ENCODE results near the gene UBE2H.

The UBE2H gene

DNA sequence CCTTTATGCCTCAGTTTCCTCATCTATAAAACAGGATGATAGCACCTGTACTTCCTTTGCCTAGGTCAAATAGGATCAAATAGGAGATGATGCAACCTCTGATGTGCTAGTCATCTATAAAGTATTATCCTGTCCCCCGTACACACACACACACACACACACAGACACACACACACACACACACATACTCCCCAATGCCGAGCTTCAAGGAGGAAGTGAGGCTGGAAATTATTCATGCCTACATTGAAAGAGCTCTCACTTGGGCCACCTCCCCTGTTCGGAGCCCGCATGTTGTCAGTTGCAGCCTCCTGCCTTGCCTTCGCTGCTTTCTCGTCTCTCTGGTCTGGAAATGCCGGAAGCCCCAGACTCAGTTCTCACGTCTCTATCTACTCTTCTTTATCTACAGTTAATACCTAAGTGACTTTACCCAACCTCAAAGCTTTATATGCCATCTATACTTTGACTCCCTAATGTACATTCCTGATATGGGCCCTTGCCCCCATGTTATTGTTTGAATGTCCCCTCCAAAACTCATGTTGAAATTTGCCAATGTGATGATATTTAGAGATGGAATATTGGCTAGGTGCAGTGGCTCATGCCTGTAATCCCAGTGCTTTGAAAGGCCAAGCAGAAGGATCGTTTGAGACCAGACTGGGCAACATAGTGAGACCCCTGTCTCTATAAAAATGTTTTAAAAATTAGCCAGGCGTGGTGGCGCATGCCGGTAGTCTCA, 6.9 kb upstream of the UBE2H start:
- Histone ChIP-seq H3K4me2 (ENCODE audit: low read length) (no peak overlapping the region), H3K27me3 (ENCODE audit: low read depth, low read length) (no peaks in the 10 kb centered on the region), H4K20me1 (ENCODE audit: insufficient read depth, low read length) (no peaks in the 10 kb centered on the region), H2AFZ (ENCODE audit: low read depth, low read length) (no peak overlapping the region; the same call in 1 of the 2 replicates), H3K9ac (ENCODE audit: low read length) (no peak overlapping the region), H3K4me1 (ENCODE audit: low read length) (no peaks in the 10 kb centered on the region), H3K36me3 (replicated peaks; ENCODE audit: low read depth, low read length) (no peaks in the 10 kb centered on the region), H3K27ac (ENCODE audit: low read length) (no peak overlapping the region), H3K9me3 (ENCODE audit: insufficient read depth, low read length) (no peaks in the 10 kb centered on the region), H3K79me2 (ENCODE audit: low read length) (no peaks in the 10 kb centered on the region), H3K4me3 (ENCODE audit: low read length) (no peak overlapping the region)
- TF ChIP-seq, protein P1, sequence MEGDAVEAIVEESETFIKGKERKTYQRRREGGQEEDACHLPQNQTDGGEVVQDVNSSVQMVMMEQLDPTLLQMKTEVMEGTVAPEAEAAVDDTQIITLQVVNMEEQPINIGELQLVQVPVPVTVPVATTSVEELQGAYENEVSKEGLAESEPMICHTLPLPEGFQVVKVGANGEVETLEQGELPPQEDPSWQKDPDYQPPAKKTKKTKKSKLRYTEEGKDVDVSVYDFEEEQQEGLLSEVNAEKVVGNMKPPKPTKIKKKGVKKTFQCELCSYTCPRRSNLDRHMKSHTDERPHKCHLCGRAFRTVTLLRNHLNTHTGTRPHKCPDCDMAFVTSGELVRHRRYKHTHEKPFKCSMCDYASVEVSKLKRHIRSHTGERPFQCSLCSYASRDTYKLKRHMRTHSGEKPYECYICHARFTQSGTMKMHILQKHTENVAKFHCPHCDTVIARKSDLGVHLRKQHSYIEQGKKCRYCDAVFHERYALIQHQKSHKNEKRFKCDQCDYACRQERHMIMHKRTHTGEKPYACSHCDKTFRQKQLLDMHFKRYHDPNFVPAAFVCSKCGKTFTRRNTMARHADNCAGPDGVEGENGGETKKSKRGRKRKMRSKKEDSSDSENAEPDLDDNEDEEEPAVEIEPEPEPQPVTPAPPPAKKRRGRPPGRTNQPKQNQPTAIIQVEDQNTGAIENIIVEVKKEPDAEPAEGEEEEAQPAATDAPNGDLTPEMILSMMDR (IDR thresholded peaks at IDR 0.05; ENCODE audit: low read depth, low read length), result no peak
- no peak for TF ChIP-seq EZH2phosphoT487 (IDR thresholded peaks at IDR 0.05; ENCODE audit: low read depth)

DNA sequence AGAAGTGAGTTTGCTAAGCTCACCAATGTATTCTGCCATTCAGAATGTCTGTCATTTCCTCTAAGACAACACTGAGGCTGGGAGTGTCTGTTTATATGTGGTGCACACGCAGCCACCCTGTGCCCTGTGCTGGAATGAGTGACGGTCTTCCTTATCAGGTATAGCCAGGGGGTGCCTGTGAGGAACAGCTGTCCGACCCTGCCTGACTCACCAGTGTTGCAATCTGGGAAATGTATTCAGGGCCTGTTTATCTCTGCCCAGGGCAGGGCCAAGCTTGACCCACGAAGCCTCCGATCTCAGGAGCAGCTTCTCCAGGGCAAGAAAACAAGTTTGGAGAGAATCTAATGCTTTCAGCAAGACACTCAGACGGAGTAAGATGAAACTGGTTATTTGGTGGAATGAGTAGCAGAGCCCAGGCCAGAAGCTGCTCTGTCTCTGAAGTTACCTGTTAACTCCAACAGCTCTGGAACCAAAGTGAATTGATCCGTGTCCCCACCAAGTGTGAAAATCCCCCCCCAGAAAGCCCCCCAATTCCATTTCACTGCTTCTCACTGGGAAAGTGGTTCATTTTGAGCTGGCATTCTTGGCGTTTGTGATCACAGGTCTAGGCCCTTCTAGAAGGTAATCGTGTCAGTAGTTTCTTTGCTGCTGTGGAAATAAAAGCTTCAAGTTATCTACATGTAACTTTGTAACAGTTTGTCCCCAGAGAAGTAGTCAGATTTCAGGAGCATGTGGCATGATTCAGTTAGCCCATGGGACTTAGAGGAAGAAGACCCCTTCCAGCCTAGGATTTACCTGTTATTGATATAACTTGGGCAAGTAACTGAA, 6.1 kb upstream of the UBE2H start:
- Histone ChIP-seq H3K4me1 (ENCODE audit: low read length) (no peaks in the 10 kb centered on the region), H3K27ac (ENCODE audit: low read length) (no peak overlapping the region), H3K4me3 (ENCODE audit: low read length) (no peak overlapping the region), H3K4me2 (ENCODE audit: low read length) (no peak overlapping the region), H3K36me3 (replicated peaks; ENCODE audit: low read depth, low read length) (no peaks in the 10 kb centered on the region), H3K9me3 (ENCODE audit: insufficient read depth, low read length) (no peaks in the 10 kb centered on the region), H4K20me1 (ENCODE audit: insufficient read depth, low read length) (no peaks in the 10 kb centered on the region), H3K79me2 (ENCODE audit: low read length) (no peaks in the 10 kb centered on the region), H3K9ac (ENCODE audit: low read length) (no peak overlapping the region), H2AFZ (ENCODE audit: low read depth, low read length) (no peak overlapping the region), H3K27me3 (ENCODE audit: low read depth, low read length) (no peaks in the 10 kb centered on the region)
- TF ChIP-seq, protein P1 (IDR thresholded peaks at IDR 0.05; ENCODE audit: low read depth, low read length), result no peak
- TF ChIP-seq EZH2phosphoT487 (IDR thresholded peaks at IDR 0.05; ENCODE audit: low read depth), result no peak

DNA sequence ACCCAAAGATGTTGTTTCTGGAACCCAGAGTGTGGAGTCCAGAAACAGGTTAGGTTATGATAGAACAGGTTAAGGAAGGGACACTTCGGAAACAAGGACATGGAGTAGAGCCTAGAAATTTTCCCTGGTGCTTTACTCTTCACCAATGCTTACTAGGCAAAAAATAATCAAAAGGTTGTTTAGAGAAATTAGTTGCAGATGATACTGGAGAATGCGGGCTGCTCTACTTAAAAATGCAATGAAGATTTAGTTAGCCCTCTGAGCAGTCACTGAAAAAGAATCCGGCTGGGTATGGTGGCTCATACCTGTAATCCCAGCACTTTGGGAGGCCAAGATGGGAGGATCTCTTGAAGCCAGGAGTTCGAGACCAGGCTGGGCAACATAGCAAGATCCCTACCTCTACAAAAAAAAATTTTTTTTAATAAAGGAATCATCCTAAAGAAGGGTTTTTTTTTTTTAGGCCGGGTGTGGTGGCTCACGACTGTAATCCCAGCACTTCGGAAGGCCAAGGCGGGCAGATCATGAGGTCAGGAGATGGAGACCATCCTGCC, 3.3 kb upstream of the UBE2H start:
- Histone ChIP-seq H4K20me1 (ENCODE audit: insufficient read depth, low read length) (no peaks in the 10 kb centered on the region), H3K9ac (ENCODE audit: low read length) (no peak overlapping the region), H3K27me3 (ENCODE audit: low read depth, low read length) (no peaks in the 10 kb centered on the region), H3K36me3 (replicated peaks; ENCODE audit: low read depth, low read length) (no peaks in the 10 kb centered on the region), H2AFZ (ENCODE audit: low read depth, low read length) (no peak overlapping the region), H3K79me2 (ENCODE audit: low read length) (peaks cover 16% of the 10 kb centered on the region), H3K4me1 (ENCODE audit: low read length) (peaks cover 8% of the 10 kb centered on the region), H3K4me2 (ENCODE audit: low read length) (no peak overlapping the region), H3K27ac (ENCODE audit: low read length) (no peak overlapping the region), H3K9me3 (ENCODE audit: insufficient read depth, low read length) (no peaks in the 10 kb centered on the region), H3K4me3 (ENCODE audit: low read length) (no peak overlapping the region)
- no peak for TF ChIP-seq EZH2phosphoT487 (IDR thresholded peaks at IDR 0.05; ENCODE audit: low read depth)
- TF ChIP-seq, protein P1 (IDR thresholded peaks at IDR 0.05; ENCODE audit: low read depth, low read length), result no peak

DNA sequence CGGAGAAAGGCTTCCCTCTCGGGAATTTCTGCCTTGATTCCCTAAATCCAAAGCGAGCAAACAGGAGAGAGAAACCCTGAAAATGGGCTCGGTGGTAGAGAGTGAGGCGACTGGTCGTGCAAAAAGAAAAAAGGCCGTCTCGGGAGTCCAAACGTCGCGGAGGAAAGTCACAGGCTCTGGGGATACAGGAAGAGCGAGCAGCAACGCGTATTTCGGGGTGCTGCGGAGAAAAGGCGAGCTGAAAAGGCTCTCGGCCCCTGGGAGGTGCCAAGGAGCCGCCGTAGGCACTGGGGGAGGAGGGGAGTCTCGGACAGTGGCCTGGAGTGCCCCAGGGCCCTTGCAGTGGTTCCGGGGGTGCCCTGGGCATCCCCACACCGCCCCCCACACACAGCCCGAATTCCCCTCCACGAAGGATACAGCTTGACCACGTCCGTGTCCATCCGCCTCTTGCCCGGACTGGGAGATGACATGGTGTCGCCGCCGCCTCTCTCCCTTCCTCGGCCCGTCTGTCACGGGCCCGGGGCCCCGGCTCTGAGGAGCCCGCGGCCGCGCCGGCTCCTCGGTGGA, 591 bp downstream of the UBE2H start:
- no peaks in the 10 kb centered on the region for H3K9me3 ChIP-seq (ENCODE audit: insufficient read depth, low read length)
- H2AFZ ChIP-seq (ENCODE audit: low read depth, low read length), result no peak overlapping the region
- H3K27me3 ChIP-seq (ENCODE audit: low read depth, low read length), result no peaks in the 10 kb centered on the region
- H3K27ac ChIP-seq (ENCODE audit: low read length), result peak overlapping the region; percentile 70
- H3K4me1 ChIP-seq (ENCODE audit: low read length), result peaks cover 36% of the 10 kb centered on the region
- TF ChIP-seq, protein P1 (IDR thresholded peaks at IDR 0.05; ENCODE audit: low read depth, low read length), result peak; percentile 26
- no peak for TF ChIP-seq EZH2phosphoT487 (IDR thresholded peaks at IDR 0.05; ENCODE audit: low read depth)
- H4K20me1 ChIP-seq (ENCODE audit: insufficient read depth, low read length), result peaks cover 25% of the 10 kb centered on the region
- H3K4me2 ChIP-seq (ENCODE audit: low read length), result peak overlapping the region; percentile 92
- peak overlapping the region; percentile 82 for H3K9ac ChIP-seq (ENCODE audit: low read length)
- peak overlapping the region; percentile 91 for H3K4me3 ChIP-seq (ENCODE audit: low read length)
- H3K36me3 ChIP-seq (replicated peaks; ENCODE audit: low read depth, low read length), result peaks cover 4% of the 10 kb centered on the region
- H3K79me2 ChIP-seq (ENCODE audit: low read length), result peaks cover 55% of the 10 kb centered on the region
